Neural cell (in vitro differentiated cells): Measurements from ENCODE around the gene PLXDC1. TPM values are rescaled to one million over a fixed set of nuclear protein-coding genes. Genes with fewer than 3 reads are reported as not detected.

ENCODE experiments used
- H2AFZ ChIP-seq: fragments of 200-600, 300-800 bp; sonication (generic), shearing (Covaris generic); 2 replicates; pipeline ENCODE4 v1.6.0; 2014; ENCODE audit warnings: low read depth, mild to moderate bottlenecking, antibody characterized with exemption, low read length, moderate library complexity
- H3F3A ChIP-seq: fragments of 200-600 bp; shearing (Covaris generic); 2 replicates; pipeline ENCODE4 v1.6.1; 2016; ENCODE audit warnings: mild to moderate bottlenecking, moderate library complexity, mixed read lengths, antibody characterized with exemption, low read length; ENCODE audit not compliant: insufficient read depth, poor library complexity, severe bottlenecking
- H3K27ac ChIP-seq: fragments of 200-600, 300-800 bp; sonication (generic), shearing (Covaris generic); 2 replicates; pipeline ENCODE4 v1.5.1; 2014; ENCODE audit warnings: mild to moderate bottlenecking, low read length, moderate library complexity
- H3K27me3 ChIP-seq: fragments of 300-800, 200-600 bp; sonication (generic), shearing (Covaris generic); 2 replicates; pipeline ENCODE4 v1.6.0; 2014; ENCODE audit warnings: mild to moderate bottlenecking, low read depth, low read length, moderate library complexity; ENCODE audit not compliant: insufficient read depth
- H3K36me3 ChIP-seq: fragments of 300-800, 200-600 bp; sonication (generic), shearing (Covaris generic); 2 replicates; pipeline ENCODE4 v1.5.1; 2014; ENCODE audit warnings: mild to moderate bottlenecking, antibody characterized with exemption, low read length, moderate library complexity; ENCODE audit not compliant: insufficient read depth
- H3K4me2 ChIP-seq: fragments of 300-800, 200-600 bp; sonication (generic), shearing (Covaris generic); 2 replicates; pipeline ENCODE4 v1.6.0; 2014; ENCODE audit warnings: mild to moderate bottlenecking, low read length
- H3K4me3 ChIP-seq: fragments of 300-800, 200-600 bp; sonication (generic), shearing (Covaris generic); 2 replicates; pipeline ENCODE4 v1.5.1; 2014; ENCODE audit warnings: mild to moderate bottlenecking, low read length, moderate library complexity
- H3K79me2 ChIP-seq: fragments of 200-600 bp; shearing (Covaris generic); replicated peaks from 2 replicates; pipeline ENCODE4 v1.6.0; 2014; ENCODE audit warnings: mild to moderate bottlenecking, low read length, moderate library complexity; ENCODE audit not compliant: insufficient read depth
- H3K9ac ChIP-seq: fragments of 300-800, 200-600 bp; sonication (generic), shearing (Covaris generic); 2 replicates; pipeline ENCODE4 v1.6.1; 2016; ENCODE audit warnings: mild to moderate bottlenecking, low read length, mixed read lengths
- H3K9me2 ChIP-seq: fragments of 200-600 bp; shearing (Covaris generic); 2 replicates; pipeline ENCODE4 v1.6.1; 2016; ENCODE audit warnings: mild to moderate bottlenecking, low read length, mixed read lengths; ENCODE audit not compliant: insufficient read depth
- H3K9me3 ChIP-seq: fragments of 200-600, 300-800 bp; sonication (generic), shearing (Covaris generic); 2 replicates; pipeline ENCODE4 v1.6.1; 2016; ENCODE audit warnings: mild to moderate bottlenecking, mixed run types, low read length, moderate library complexity, mixed read lengths
- H4K20me1 ChIP-seq: fragments of 200-600 bp; shearing (Covaris generic); 2 replicates; pipeline ENCODE4 v1.6.1; 2016; ENCODE audit warnings: mild to moderate bottlenecking, mixed run types; ENCODE audit not compliant: insufficient read depth
- EP300 ChIP-seq: fragments of 450-650 bp; conservative IDR thresholded peaks from 2 replicates; pipeline ENCODE4 v1.6.1; 2014; ENCODE audit warnings: antibody characterized with exemption, mild to moderate bottlenecking, moderate library complexity; ENCODE audit not compliant: poor library complexity, severe bottlenecking
- EZH2 ChIP-seq: fragments of 200-600, 300-800 bp; shearing (Covaris generic), sonication (generic); IDR thresholded peaks from 2 replicates; pipeline ENCODE4 v1.6.1; 2014; ENCODE audit warnings: antibody characterized with exemption, low read length, borderline replicate concordance, mild to moderate bottlenecking; ENCODE audit not compliant: insufficient read depth, poor library complexity, severe bottlenecking
- MXI1 ChIP-seq: fragments of 450-650 bp; conservative IDR thresholded peaks from 2 replicates; pipeline ENCODE4 v1.6.1; 2014; ENCODE audit warnings: antibody characterized with exemption, mild to moderate bottlenecking; ENCODE audit not compliant: poor library complexity, severe bottlenecking
- POLR2AphosphoS5 ChIP-seq: IDR thresholded peaks from 2 replicates; pipeline ENCODE4 v1.6.1; 2012
- RAD21 ChIP-seq: fragments of 450-650 bp; conservative IDR thresholded peaks from 2 replicates; pipeline ENCODE4 v1.6.1; 2014; ENCODE audit warnings: antibody characterized with exemption, mild to moderate bottlenecking, moderate library complexity
- SMC3 ChIP-seq: fragments of 450-650 bp; conservative IDR thresholded peaks from 2 replicates; pipeline ENCODE4 v1.6.1; 2014; ENCODE audit warnings: antibody characterized with exemption, mild to moderate bottlenecking, moderate library complexity; ENCODE audit not compliant: poor library complexity
- TAF1 ChIP-seq: IDR thresholded peaks from 2 replicates; pipeline ENCODE4 v1.6.1; 2012; ENCODE audit warnings: low read depth
- polyA plus RNA-seq: library from polyadenylated mRNA; depleted of rRNA; stranded (reverse); fragments of >200 nt; gene quantifications from 2 replicates; pipeline ENCODE4 v1.2.3, GENCODE V29; 2014
- TF ChIP-seq, protein P1 (sequence below): IDR thresholded peaks from 2 replicates; pipeline ENCODE4 v1.6.1; 2012; ENCODE audit warnings: borderline replicate concordance
- TF ChIP-seq, protein P2 (sequence below): fragments of 450-650 bp; IDR thresholded peaks from 2 replicates; pipeline ENCODE4 v1.5.1; 2014; ENCODE audit warnings: antibody characterized with exemption, mild to moderate bottlenecking, moderate library complexity; ENCODE audit not compliant: poor library complexity, severe bottlenecking

PLXDC1 gene
- polyA plus RNA-seq, 1 donor from 2014 or later = 10.0 TPM

DNA sequence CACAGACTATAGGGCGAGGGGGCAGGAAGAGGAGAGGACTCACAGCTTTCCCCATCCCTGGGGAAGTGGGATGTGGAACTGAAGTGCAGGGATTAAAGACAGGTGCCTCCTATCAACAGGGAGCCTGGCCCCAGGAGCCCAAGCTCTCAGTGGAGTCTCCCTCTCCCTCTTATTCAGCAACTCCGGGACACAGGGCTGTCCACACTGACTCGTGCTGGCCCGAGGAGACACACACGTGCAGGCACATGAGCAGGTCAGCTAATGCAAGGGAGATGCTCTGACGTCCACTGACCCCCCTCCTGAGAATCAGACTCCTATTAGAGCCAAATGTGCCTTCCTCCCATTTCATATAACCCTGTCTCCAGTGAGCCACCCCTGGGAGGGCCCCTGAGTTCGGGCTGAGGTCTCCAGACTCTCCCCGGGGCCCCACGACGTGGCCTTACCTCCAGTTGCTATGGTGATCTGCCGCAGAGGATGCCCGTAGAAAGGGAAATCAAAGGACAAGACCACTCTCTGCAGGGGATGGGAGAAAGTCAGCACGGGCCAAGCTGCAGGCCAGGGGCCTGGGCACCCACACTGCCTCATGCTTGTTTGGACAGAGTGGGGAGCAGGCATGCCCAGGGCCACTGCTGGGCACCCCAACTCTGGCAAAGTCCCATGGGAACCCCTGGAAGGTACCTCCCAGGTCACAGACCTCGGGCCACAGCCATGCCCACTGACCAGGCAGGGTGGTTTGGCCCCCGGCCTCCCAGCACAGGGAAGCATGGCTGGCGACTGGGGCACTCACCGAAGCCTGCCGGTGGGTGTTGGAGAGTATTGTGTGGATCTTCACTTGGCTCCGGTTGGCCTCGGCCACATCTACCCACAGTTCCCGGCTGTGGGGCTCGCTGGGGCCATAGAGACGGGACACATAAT lies 42.7 kb downstream of the PLXDC1 start:
- Histone ChIP-seq H3K36me3 (no peaks in the 10 kb centered on the region), H3K9me3 (no peaks in the 10 kb centered on the region), H4K20me1 (no peaks in the 10 kb centered on the region), H3K4me3 (no peak overlapping the region), H3K9ac (no peak overlapping the region), H3K9me2 (no peaks in the 10 kb centered on the region), H3F3A (no peaks in the 10 kb centered on the region), H3K27ac (no peak overlapping the region), H3K27me3 (no peaks in the 10 kb centered on the region), H2AFZ (no peak overlapping the region), H3K4me2 (no peak overlapping the region), H3K79me2 (no peaks in the 10 kb centered on the region)
- TF ChIP-seq, protein P1, sequence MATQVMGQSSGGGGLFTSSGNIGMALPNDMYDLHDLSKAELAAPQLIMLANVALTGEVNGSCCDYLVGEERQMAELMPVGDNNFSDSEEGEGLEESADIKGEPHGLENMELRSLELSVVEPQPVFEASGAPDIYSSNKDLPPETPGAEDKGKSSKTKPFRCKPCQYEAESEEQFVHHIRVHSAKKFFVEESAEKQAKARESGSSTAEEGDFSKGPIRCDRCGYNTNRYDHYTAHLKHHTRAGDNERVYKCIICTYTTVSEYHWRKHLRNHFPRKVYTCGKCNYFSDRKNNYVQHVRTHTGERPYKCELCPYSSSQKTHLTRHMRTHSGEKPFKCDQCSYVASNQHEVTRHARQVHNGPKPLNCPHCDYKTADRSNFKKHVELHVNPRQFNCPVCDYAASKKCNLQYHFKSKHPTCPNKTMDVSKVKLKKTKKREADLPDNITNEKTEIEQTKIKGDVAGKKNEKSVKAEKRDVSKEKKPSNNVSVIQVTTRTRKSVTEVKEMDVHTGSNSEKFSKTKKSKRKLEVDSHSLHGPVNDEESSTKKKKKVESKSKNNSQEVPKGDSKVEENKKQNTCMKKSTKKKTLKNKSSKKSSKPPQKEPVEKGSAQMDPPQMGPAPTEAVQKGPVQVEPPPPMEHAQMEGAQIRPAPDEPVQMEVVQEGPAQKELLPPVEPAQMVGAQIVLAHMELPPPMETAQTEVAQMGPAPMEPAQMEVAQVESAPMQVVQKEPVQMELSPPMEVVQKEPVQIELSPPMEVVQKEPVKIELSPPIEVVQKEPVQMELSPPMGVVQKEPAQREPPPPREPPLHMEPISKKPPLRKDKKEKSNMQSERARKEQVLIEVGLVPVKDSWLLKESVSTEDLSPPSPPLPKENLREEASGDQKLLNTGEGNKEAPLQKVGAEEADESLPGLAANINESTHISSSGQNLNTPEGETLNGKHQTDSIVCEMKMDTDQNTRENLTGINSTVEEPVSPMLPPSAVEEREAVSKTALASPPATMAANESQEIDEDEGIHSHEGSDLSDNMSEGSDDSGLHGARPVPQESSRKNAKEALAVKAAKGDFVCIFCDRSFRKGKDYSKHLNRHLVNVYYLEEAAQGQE = no peak

DNA sequence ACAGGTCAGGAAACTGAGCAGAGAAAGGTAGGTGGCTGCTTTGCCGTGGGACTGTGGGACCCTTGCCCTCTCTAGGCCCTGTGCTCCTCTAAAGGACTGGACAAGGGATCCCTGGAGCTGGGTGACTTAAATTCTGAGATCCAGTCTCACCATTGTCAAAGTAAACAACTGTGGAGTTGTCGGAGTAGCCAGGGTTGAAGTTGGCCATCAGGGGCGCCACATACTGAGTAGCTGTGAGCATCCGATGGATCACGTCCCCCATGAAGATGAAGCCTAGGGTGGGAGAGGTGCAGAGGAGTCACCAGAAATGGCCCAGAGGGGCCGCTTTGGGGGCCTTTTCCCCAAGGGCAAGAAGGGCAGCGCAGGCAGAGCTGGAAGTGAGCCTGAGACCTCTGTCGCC lies 43.5 kb downstream of the PLXDC1 start:
- Histone ChIP-seq H3K9me2 (no peaks in the 10 kb centered on the region), H3F3A (no peaks in the 10 kb centered on the region), H3K4me2 (no peak overlapping the region), H4K20me1 (no peaks in the 10 kb centered on the region), H3K27me3 (no peaks in the 10 kb centered on the region), H3K9me3 (no peaks in the 10 kb centered on the region), H3K36me3 (no peaks in the 10 kb centered on the region), H3K79me2 (no peaks in the 10 kb centered on the region), H3K27ac (no peak overlapping the region), H3K4me3 (no peak overlapping the region), H2AFZ (no peak overlapping the region), H3K9ac (no peak overlapping the region)
- TF ChIP-seq, protein P2, sequence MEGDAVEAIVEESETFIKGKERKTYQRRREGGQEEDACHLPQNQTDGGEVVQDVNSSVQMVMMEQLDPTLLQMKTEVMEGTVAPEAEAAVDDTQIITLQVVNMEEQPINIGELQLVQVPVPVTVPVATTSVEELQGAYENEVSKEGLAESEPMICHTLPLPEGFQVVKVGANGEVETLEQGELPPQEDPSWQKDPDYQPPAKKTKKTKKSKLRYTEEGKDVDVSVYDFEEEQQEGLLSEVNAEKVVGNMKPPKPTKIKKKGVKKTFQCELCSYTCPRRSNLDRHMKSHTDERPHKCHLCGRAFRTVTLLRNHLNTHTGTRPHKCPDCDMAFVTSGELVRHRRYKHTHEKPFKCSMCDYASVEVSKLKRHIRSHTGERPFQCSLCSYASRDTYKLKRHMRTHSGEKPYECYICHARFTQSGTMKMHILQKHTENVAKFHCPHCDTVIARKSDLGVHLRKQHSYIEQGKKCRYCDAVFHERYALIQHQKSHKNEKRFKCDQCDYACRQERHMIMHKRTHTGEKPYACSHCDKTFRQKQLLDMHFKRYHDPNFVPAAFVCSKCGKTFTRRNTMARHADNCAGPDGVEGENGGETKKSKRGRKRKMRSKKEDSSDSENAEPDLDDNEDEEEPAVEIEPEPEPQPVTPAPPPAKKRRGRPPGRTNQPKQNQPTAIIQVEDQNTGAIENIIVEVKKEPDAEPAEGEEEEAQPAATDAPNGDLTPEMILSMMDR = no peak
- TF ChIP-seq RAD21 (no peak), EZH2 (no peak), MXI1 (no peak), EP300 (no peak), TAF1 (no peak), SMC3 (no peak), POLR2AphosphoS5 (no peak)
- TF ChIP-seq, protein P1 = no peak
